Esophagus muscularis mucosa (tissue), 4 donors: ENCODE measurements around the gene PTPRD. TPM values are rescaled to one million over a fixed set of nuclear protein-coding genes. Genes with fewer than 3 reads are reported as not detected.

ENCODE experiments used
- DNase-seq: peaks from one replicate; pipeline ENCODE4 v3.0.0-alpha.2; 2017; ENCODE audit errors: extremely low spot score
- H3K27ac ChIP-seq, 4 donors: fragments of 200-600 bp; sonication (generic); replicated peaks in 1 of 4; 1 replicate in 3 of 4; 2 replicates in 1 of 4; pipeline ENCODE4 v1.5.1; 2016 to 2019; ENCODE audit warnings: mild to moderate bottlenecking in 1 of 4
- H3K27me3 ChIP-seq, 4 donors: fragments of 200-600 bp; sonication (generic); one replicate each; pipeline versions ENCODE4 v1.5.1 to v1.6.0; 2016 to 2019
- H3K36me3 ChIP-seq, 4 donors: fragments of 200-600 bp; sonication (generic); one replicate each; pipeline ENCODE4 v1.5.1; 2016 to 2019
- H3K4me1 ChIP-seq, 4 donors: fragments of 200-600 bp; sonication (generic); one replicate each; pipeline ENCODE4 v1.5.1; 2016 to 2019
- H3K4me3 ChIP-seq, 4 donors: fragments of 200-600 bp; sonication (generic); 1 replicate in 2 of 4; 2 replicates in 2 of 4; pipeline ENCODE4 v1.5.1; 2016 to 2019; ENCODE audit warnings: mild to moderate bottlenecking in 4 of 4, moderate library complexity in 1 of 4
- H3K9me3 ChIP-seq, 4 donors: fragments of 200-600 bp; sonication (generic); 1 replicate in 3 of 4; 2 replicates in 1 of 4; pipeline ENCODE4 v1.5.1; 2016 to 2019
- EP300 ChIP-seq: sonication (generic); formaldehyde crosslinking; IDR thresholded peaks from one replicate; pipeline ENCODE4 v1.6.1; 2017; ENCODE audit warnings: antibody characterized with exemption
- POLR2A ChIP-seq: fragments of 450-650 bp; IDR thresholded peaks from one replicate; pipeline ENCODE4 v1.6.1; 2017; ENCODE audit warnings: antibody characterized with exemption, moderate library complexity, mild to moderate bottlenecking, low read depth
- POLR2AphosphoS5 ChIP-seq, 2 donors: sonication (generic); formaldehyde crosslinking; IDR thresholded peaks; one replicate each; pipeline ENCODE4 v1.6.1; 2017; ENCODE audit warnings: antibody characterized with exemption in 2 of 2
- WGBS: methylation state at CpG from one replicate; pipeline ENCODE4 v1.1.5; 2018; 5-methylcytosine and 5-hydroxymethylcytosine counted together
- intact Hi-C: fragments of 100-400 bp; cut with DNase I; formaldehyde crosslinking; loops from one replicate; pipeline ENCODE4 v1.15.1; 2023
- total RNA-seq, 4 donors: library from RNA; depleted of rRNA; stranded (reverse); fragments of >200 nt; gene quantifications; one replicate each; pipeline versions ENCODE4 v1.1.0 to v1.2.1, GENCODE V29; 2016
- TF ChIP-seq, protein P1 (sequence below), 3 experiments: fragments of 200-600 bp in 2 of 3; fragments of 450-650 bp in 1 of 3; sonication (generic) in 2 of 3; IDR thresholded peaks; one replicate each; pipeline ENCODE4 v1.5.1; 2017 to 2019; ENCODE audit warnings: antibody characterized with exemption in 3 of 3, mild to moderate bottlenecking in 2 of 3, moderate library complexity in 1 of 3

Gene PTPRD
- total RNA-seq, 4 donors from 2014 or later, result 4.1 to 6.6 (median 5.0) TPM

DNA sequence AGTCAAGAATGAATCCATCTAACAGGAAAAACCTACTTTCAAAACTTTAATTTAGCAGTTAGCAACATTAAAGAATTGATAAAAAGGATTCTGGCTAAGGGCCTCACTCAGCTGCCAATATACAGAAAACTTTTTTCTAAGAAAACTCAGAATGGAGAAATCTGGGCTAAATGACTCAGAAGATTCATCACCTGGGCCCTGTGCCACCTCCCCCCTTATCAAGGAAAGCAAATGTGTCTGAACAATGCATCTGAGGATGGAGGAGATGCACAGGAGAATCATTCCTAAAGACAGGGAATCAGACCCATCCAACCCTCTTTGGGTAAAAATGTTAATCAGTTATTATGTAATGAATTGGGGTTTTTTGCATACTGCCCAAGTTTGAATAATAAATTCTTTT lies 2221.2 kb downstream of the PTPRD start:
- Histone ChIP-seq H3K4me1 (no peaks in the 10 kb centered on the region), H3K9me3 (no peaks in the 10 kb centered on the region), H3K4me3 (no peak overlapping the region), H3K36me3 (no peaks in the 10 kb centered on the region), H3K27ac (no peak overlapping the region), H3K27me3 (no peaks in the 10 kb centered on the region)
- no peak for DNase-seq
- TF ChIP-seq POLR2A (no peak), EP300 (no peak), POLR2AphosphoS5 (IDR thresholded peaks at IDR 0.05) (no peak)
- TF ChIP-seq, protein P1, sequence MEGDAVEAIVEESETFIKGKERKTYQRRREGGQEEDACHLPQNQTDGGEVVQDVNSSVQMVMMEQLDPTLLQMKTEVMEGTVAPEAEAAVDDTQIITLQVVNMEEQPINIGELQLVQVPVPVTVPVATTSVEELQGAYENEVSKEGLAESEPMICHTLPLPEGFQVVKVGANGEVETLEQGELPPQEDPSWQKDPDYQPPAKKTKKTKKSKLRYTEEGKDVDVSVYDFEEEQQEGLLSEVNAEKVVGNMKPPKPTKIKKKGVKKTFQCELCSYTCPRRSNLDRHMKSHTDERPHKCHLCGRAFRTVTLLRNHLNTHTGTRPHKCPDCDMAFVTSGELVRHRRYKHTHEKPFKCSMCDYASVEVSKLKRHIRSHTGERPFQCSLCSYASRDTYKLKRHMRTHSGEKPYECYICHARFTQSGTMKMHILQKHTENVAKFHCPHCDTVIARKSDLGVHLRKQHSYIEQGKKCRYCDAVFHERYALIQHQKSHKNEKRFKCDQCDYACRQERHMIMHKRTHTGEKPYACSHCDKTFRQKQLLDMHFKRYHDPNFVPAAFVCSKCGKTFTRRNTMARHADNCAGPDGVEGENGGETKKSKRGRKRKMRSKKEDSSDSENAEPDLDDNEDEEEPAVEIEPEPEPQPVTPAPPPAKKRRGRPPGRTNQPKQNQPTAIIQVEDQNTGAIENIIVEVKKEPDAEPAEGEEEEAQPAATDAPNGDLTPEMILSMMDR (IDR thresholded peaks at IDR 0.05), result no peak
- intact Hi-C loops, result no loop called here

DNA sequence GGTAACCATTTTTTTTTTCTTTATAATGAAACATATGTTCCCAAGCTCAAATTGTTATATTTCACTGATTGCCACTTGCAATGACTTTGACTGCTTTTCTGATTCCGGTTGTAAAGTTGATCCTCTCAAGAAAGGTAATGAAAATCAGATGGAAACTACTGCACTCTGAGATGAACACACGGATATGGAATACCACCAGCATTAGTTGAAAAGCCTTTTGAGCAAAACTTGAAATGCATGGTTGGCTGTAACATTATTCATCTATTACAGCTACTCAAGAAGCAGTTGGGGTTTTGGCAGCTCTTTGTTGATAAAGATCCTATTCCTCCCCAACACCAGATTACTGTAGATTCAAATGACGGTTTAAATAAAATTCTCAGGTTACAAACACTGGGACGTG lies 2221.7 kb downstream of the PTPRD start:
- no peak for DNase-seq
- Histone ChIP-seq H3K4me3 (no peak overlapping the region), H3K27ac (no peak overlapping the region), H3K4me1 (no peaks in the 10 kb centered on the region), H3K9me3 (no peaks in the 10 kb centered on the region), H3K27me3 (no peaks in the 10 kb centered on the region), H3K36me3 (no peaks in the 10 kb centered on the region)
- TF ChIP-seq POLR2A (no peak), POLR2AphosphoS5 (IDR thresholded peaks at IDR 0.05) (no peak), EP300 (no peak)
- TF ChIP-seq, protein P1 (IDR thresholded peaks at IDR 0.05), result no peak
- intact Hi-C loops, result no loop called here
- WGBS, result 86% methylated on average over 4 of the region's 4 CpGs

DNA sequence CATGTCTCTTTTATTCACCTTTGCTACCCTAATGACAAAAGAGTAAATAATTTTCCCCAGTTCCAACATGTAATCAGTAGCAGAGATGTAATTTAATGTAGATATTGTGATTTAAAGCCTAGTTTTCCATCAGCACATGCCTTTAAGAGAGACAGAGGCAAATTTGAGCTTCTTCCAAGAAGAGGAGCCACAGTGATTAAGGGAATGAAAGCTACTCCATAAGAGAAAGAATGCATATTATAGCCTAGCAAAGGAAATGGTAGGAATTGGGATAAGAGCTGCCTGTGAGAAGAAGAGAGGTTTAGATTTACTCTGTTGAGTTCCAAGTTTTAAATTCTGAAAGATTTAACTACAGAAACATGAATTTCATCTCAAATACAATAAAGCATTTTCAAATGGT lies 2222.2 kb downstream of the PTPRD start:
- no peak overlapping the region for H3K4me3 ChIP-seq
- no peaks in the 10 kb centered on the region for H3K4me1 ChIP-seq
- no peak for DNase-seq
- H3K36me3 ChIP-seq, result no peaks in the 10 kb centered on the region
- no peaks in the 10 kb centered on the region for H3K27me3 ChIP-seq
- H3K9me3 ChIP-seq, result no peaks in the 10 kb centered on the region
- TF ChIP-seq POLR2A (no peak), EP300 (no peak), POLR2AphosphoS5 (IDR thresholded peaks at IDR 0.05) (no peak)
- TF ChIP-seq, protein P1 (IDR thresholded peaks at IDR 0.05), result no peak
- intact Hi-C loops, result no loop called here
- no peak overlapping the region for H3K27ac ChIP-seq

DNA sequence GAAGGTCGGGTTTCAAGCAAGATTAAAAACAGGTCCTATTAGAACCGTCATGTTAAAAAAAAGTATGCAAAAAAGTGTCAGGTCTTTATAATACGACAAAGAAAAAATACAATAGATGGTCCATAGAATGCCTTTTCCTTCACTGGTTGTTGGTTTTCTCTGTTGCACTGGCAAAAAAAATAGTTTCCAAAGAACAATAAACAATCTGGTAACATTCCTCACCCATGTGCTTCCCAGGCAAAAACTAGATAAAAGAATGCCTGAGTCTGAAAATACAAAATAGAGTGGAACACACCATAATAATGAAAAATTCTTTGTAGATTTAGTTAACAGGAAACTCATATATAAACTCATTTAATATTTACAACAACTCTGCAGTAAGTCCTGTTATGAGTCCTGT lies 2223.3 kb downstream of the PTPRD start:
- H3K27ac ChIP-seq, result no peak overlapping the region
- no peaks in the 10 kb centered on the region for H3K27me3 ChIP-seq
- intact Hi-C loops, result no loop called here
- TF ChIP-seq EP300 (no peak), POLR2AphosphoS5 (IDR thresholded peaks at IDR 0.05) (no peak), POLR2A (no peak)
- TF ChIP-seq, protein P1 (IDR thresholded peaks at IDR 0.05), result no peak
- H3K9me3 ChIP-seq, result no peaks in the 10 kb centered on the region
- no peak for DNase-seq
- H3K36me3 ChIP-seq, result no peaks in the 10 kb centered on the region
- 78% methylated on average over 3 of the region's 3 CpGs for WGBS
- H3K4me3 ChIP-seq, result no peak overlapping the region
- no peaks in the 10 kb centered on the region for H3K4me1 ChIP-seq

DNA sequence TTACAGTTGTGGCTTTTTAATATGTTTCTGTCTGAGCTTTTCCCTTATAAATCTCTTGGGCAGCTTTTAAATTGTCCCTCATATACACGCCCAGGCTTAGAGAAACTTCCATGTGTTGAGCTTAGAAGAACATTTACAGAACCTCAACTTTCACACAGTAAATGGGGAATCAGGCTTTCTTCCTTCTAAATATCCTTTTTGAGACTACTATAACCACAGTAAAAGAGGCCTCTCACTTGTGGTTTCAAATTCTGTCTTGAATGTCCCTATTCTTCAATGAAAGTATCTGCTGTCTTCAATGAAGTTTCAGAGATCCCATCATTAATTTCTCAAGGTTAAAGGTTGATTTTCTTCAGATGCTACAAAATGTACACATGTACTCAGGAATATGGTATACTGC lies 2224.7 kb downstream of the PTPRD start:
- Histone ChIP-seq H3K4me3 (no peak overlapping the region), H3K27me3 (no peaks in the 10 kb centered on the region), H3K36me3 (no peaks in the 10 kb centered on the region), H3K27ac (no peak overlapping the region), H3K9me3 (no peaks in the 10 kb centered on the region), H3K4me1 (no peaks in the 10 kb centered on the region)
- WGBS, result 90% methylated on average over 1 of the region's 1 CpG
- no peak for DNase-seq
- intact Hi-C loops, result no loop called here
- TF ChIP-seq, protein P1 (IDR thresholded peaks at IDR 0.05), result no peak
- TF ChIP-seq POLR2AphosphoS5 (IDR thresholded peaks at IDR 0.05), result no peak
- TF ChIP-seq POLR2A, result no peak
- TF ChIP-seq EP300, result no peak
